Subcutaneous adipose tissue (tissue), 4 donors: Measurements from ENCODE around the gene TMOD3. TPM values are rescaled to one million over a fixed set of nuclear protein-coding genes. Genes with fewer than 3 reads are reported as not detected.

ENCODE experiments used
- total RNA-seq, 4 donors: library from RNA; depleted of rRNA; stranded (reverse); fragments of >200 nt; gene quantifications; one replicate each; pipeline ENCODE4 v1.1.0, GENCODE V29; 2016
- TF ChIP-seq, protein P1 (sequence below): fragments of 450-650 bp; IDR thresholded peaks from one replicate; pipeline ENCODE4 v1.5.1; 2016; ENCODE audit warnings: low read depth, mild to moderate bottlenecking, control low read depth, antibody characterized with exemption, moderate library complexity

The TMOD3 gene
- total RNA-seq, 4 donors from 2014 or later, result 26.7 to 37.3 (median 30.2) TPM

DNA sequence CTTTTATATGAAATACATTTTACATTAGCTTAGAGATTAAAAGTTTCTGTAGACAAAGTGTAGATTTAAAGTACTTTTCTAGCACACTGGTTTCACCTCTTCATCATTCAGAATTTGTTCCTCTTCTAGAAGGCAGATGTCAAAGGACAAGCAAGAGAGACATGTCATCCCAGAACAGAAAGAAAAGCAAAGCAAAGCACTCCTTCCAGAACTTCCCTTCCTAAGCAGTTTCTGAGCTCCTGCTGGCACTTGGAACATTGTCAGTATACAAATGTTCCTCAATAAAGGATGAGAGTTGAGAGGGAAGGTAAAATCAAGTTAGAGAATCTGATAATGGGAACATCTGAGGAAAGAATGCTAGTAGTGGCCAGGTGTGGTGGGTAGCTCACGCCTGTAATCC lies 26.2 kb downstream of the TMOD3 start:
- TF ChIP-seq, protein P1, sequence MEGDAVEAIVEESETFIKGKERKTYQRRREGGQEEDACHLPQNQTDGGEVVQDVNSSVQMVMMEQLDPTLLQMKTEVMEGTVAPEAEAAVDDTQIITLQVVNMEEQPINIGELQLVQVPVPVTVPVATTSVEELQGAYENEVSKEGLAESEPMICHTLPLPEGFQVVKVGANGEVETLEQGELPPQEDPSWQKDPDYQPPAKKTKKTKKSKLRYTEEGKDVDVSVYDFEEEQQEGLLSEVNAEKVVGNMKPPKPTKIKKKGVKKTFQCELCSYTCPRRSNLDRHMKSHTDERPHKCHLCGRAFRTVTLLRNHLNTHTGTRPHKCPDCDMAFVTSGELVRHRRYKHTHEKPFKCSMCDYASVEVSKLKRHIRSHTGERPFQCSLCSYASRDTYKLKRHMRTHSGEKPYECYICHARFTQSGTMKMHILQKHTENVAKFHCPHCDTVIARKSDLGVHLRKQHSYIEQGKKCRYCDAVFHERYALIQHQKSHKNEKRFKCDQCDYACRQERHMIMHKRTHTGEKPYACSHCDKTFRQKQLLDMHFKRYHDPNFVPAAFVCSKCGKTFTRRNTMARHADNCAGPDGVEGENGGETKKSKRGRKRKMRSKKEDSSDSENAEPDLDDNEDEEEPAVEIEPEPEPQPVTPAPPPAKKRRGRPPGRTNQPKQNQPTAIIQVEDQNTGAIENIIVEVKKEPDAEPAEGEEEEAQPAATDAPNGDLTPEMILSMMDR, result no peak

DNA sequence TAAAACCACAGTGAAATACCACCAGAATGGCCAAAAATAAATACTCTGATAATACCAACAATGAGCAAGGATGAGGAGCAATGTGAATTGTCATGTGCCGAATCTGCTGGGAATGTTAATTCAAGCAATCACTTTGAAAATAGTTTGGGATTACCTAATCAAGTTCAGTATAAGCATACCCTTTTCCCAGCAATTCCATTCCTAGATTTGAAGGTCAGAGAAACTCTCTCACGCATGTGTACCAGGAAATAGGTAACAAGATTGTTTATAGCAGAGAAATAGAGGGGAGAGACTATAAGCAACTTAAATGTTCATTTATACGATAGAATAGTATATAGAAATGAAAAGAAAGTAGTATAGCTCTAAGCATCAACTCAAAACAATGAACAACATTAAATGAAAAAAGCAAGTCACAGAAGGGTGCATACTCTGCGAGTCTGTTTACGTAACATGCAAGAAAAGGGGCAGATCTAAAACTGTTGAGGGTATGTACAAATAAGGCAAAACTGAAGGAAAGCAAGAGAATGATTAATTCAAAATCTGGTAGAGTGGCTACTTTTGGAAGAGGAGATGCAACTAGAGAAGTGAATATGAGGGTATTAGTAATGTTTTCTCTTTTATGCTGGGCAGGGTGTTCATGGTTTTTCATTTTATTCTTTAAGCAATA lies 27.4 kb downstream of the TMOD3 start:
- TF ChIP-seq, protein P1, result no peak

DNA sequence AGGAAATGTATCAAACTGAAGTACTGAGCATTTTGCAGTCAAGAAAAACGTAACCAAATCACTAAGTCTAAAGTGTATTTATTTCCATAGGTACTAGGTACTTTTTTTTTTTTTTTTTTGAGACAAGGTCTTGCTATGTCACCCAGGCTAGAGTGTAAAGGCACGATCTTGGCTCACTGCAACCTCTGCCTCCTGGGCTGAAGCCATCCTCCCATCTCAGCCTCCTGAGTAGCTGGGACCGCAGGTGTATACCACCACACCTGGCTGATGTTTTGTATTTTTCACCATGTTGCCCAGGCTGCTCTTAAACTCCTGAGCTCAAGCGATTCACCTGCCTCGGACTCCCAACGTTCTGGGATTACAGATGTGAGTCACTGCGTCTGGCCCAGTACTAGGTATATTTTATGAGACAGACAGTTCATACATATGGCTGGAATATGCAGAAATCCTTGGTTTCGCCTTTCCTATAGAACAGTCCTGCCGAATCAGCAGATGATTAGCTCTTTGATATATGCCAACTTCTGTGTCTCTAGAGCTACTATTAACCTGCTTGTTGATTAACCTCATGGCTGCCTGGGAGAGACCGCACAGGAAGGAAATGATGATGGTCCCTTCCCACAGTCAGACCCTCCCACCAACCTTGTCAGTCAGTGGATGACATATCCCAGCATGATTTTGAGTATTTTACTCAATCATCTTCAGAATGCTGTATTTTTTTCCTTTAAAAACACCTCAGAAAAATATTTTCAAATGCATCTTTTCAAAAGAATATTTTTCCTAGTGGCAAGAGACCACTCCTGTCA lies 32.3 kb downstream of the TMOD3 start:
- TF ChIP-seq, protein P1, result no peak

DNA sequence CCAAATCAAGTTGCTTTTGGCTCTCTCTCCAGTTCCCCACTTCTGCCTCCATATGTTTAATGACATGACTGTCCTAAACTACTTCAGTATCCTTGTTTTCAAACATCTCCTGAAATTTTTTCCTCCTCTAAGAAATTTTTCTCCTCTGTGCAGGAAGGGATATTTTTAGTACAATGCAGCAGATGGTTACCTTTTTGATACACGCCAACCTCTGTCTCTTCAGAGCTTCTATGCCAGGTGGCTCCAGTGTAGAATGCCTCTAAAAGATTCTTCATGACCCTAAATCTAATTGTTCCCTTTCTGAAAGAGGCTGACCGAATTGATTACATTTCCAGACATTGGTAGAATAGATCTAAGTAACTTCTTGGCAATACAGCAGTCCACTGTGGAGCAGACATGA lies 33.7 kb downstream of the TMOD3 start:
- TF ChIP-seq, protein P1, result no peak

DNA sequence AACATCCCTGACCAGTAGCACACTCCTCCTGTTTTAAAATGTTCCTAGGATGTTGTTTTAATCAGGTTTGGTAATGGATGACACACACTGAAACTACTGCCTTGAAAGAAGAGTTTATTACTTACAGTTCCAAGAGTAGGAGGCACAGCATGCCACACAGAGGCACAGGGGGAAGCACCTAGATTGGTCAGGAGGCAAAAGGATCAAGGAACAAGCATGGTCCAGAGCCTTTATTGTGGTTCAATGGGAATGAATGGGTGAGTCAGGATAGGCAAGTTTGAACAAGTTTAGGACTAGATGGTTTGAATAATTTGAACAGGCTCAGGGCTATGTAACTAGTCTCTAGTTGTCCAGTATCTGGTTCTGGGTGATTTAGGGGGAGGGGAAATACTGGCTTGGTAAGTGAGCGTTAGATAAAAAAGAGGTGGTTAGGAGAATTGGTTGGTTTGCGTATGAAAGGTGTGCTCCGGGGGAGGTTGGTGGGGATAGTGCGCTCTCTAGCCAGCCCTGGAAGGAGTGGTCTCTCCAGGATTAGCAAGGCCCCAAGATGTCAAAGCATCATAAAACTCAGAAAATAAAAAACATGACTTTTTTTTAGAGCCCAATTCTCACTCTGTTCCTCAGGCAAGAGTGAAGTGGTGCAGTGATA lies 35.1 kb downstream of the TMOD3 start:
- TF ChIP-seq, protein P1, result no peak

DNA sequence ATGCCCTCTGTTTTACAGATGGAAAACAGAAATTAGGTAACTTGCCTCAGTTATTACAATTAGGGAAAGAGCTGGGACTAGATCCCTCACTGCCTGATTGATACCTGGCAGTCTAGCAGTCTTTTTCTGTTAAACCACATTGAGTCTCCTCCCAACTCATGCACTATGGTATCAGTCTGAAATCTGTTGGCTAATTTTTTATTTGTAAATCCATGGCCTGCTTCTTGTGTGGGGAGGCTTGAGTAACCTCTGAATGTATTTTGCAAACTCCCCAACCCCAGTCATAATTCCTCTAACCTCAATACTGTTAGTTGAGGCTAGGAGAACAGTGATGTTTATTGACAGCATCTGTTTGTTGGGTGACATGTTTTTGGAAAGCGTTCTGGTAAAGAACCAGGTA lies 35.9 kb downstream of the TMOD3 start:
- TF ChIP-seq, protein P1, result no peak

DNA sequence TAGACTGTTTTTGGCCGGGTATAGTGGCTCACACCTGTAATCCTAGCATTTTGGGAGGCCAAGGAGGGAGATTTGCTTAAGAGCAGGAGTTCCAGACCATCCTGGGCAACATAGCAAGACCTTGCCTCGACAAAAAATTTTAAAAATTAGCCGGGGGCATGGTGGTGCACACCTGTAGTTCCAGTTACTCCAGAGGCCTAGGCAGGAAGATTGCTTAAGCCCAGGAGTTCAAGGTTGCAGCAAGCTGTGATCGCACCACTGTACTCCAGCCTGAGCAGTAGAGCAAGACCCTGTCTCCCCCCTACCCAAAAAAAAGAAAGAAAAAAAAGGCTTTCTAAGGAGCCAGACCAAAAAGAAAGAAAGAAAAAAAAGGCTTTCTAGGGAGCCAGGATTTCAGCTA lies 36.7 kb downstream of the TMOD3 start:
- TF ChIP-seq, protein P1, result no peak
